Parathyroid adenoma (tissue), 2 donors: ENCODE results near the gene RGN.
"Not testable (repeated sequence)": the region's sequence is repeated elsewhere in the genome, so short reads cannot be mapped to it uniquely, and the experiment has no call there.

Source experiments
- H2AFZ ChIP-seq: fragments of 300-600 bp; sonication (generic); one replicate; pipeline ENCODE4 v1.7.0; 2017; ENCODE audit warnings: antibody characterized with exemption, mild to moderate bottlenecking
- H3K27ac ChIP-seq: fragments of 300-600 bp; sonication (generic); one replicate; pipeline ENCODE4 v1.7.0; 2017
- H3K27me3 ChIP-seq: fragments of 300-600 bp; sonication (generic); one replicate; pipeline ENCODE4 v1.7.0; 2017; ENCODE audit warnings: low read length; ENCODE audit not compliant: control insufficient read depth, insufficient read depth
- H3K36me3 ChIP-seq: fragments of 300-600 bp; sonication (generic); one replicate; pipeline ENCODE4 v1.7.0; 2017; ENCODE audit warnings: low read length; ENCODE audit not compliant: control insufficient read depth, insufficient read depth
- H3K4me1 ChIP-seq: fragments of 300-600 bp; sonication (generic); one replicate; pipeline ENCODE4 v1.7.0; 2017; ENCODE audit warnings: control low read depth
- H3K4me2 ChIP-seq: fragments of 300-600 bp; sonication (generic); one replicate; pipeline ENCODE4 v1.7.0; 2017; ENCODE audit warnings: low read length
- H3K4me3 ChIP-seq: fragments of 300-600 bp; sonication (generic); one replicate; pipeline ENCODE4 v1.7.0; 2017; ENCODE audit warnings: low read depth, low read length
- H3K79me2 ChIP-seq: fragments of 300-600 bp; sonication (generic); one replicate; pipeline ENCODE4 v1.7.0; 2017; ENCODE audit warnings: control low read depth
- H3K9ac ChIP-seq: fragments of 300-600 bp; sonication (generic); one replicate; pipeline ENCODE4 v1.7.0; 2017; ENCODE audit warnings: mild to moderate bottlenecking
- H3K9me3 ChIP-seq: fragments of 300-600 bp; sonication (generic); one replicate; pipeline ENCODE4 v1.7.0; 2017; ENCODE audit warnings: low read length; ENCODE audit not compliant: control insufficient read depth
- TF ChIP-seq, protein P1 (sequence below): fragments of 300-600 bp; sonication (generic); IDR thresholded peaks from one replicate; pipeline ENCODE4 v1.7.0; 2017; ENCODE audit warnings: antibody characterized with exemption, mild to moderate bottlenecking
- donor health status: primary hyperparathyroidism.

The RGN gene

DNA sequence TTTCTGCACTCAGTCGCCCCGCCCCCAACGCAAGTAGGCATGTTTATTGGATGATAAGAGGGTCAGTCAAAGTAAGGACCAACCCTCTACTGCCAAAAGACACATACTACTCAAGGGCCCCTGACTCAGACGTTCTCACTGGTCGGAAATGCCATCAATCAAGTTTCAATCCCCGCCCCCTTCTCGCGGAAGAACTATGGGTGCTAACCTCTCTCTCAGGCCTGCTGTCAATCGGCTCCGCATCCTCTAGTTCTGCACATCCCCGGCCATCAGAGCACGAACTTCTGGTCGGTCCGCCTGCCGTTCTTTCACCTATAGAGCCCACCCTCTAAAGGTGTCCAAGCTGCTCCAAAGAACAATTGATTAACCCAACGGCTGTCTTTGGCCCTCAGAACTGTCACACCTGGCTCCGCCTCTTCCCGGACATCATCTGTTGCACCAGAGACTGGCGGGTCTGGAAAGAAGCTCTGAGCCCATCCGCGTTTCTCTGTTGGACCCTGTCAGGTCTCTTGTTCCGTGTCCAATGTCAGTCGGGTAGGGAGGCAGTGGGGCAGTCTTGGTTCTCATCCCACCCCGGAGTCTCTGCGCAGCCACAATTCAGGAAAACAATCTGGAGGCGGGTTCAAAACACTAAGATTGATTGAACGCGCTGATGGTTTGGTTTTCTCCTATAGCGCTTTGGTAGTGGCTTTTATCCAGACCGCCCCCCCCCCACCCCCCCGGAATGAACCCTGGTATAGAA, 51.1 kb downstream of the RGN start:
- H3K9ac ChIP-seq, result no peak overlapping the region
- H3K27ac ChIP-seq, result peak overlapping the region; percentile 91
- TF ChIP-seq, protein P1, sequence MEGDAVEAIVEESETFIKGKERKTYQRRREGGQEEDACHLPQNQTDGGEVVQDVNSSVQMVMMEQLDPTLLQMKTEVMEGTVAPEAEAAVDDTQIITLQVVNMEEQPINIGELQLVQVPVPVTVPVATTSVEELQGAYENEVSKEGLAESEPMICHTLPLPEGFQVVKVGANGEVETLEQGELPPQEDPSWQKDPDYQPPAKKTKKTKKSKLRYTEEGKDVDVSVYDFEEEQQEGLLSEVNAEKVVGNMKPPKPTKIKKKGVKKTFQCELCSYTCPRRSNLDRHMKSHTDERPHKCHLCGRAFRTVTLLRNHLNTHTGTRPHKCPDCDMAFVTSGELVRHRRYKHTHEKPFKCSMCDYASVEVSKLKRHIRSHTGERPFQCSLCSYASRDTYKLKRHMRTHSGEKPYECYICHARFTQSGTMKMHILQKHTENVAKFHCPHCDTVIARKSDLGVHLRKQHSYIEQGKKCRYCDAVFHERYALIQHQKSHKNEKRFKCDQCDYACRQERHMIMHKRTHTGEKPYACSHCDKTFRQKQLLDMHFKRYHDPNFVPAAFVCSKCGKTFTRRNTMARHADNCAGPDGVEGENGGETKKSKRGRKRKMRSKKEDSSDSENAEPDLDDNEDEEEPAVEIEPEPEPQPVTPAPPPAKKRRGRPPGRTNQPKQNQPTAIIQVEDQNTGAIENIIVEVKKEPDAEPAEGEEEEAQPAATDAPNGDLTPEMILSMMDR, result no peak
- no peaks in the 10 kb centered on the region for H3K79me2 ChIP-seq
- H3K4me1 ChIP-seq, result no peaks in the 10 kb centered on the region
- H3K27me3 ChIP-seq, result no peaks in the 10 kb centered on the region
- peak overlapping the region; percentile 60 for H3K4me2 ChIP-seq
- H2AFZ ChIP-seq, result peak overlapping the region; percentile 90
- H3K36me3 ChIP-seq, result no peaks in the 10 kb centered on the region
- H3K4me3 ChIP-seq, result peak overlapping the region; percentile 63
- H3K9me3 ChIP-seq, result no peaks in the 10 kb centered on the region

DNA sequence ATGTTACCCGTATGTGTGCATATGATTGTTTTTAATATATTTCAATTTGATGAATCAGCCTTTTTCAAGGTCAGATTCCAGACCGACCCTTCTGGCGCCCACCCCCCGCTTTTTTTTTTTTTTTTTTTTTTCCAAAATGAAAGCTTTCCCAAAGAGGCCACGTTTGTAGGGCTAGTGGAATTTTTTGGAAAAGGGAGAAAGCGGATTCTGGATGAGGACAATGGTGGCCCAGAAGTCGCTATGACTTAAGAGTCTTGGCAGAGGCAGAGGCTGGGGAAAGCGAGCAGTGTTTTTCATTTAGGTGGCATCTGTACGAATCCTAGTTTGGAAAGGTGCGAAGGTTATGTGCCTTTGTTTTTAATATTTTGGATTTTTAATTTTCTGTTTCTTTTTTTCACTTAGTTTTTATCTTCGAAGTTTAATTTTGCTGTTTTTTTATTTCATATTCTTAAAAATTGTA, 51.7 kb downstream of the RGN start:
- TF ChIP-seq, protein P1, result no peak
- H3K4me3 ChIP-seq, result peak overlapping the region; percentile 63
- no peaks in the 10 kb centered on the region for H3K79me2 ChIP-seq
- no peaks in the 10 kb centered on the region for H3K27me3 ChIP-seq
- H3K27ac ChIP-seq, result no peak overlapping the region
- H3K9me3 ChIP-seq, result no peaks in the 10 kb centered on the region
- H3K4me1 ChIP-seq, result no peaks in the 10 kb centered on the region
- peak overlapping the region; percentile 55 for H3K4me2 ChIP-seq
- H2AFZ ChIP-seq, result no peak overlapping the region
- H3K9ac ChIP-seq, result no peak overlapping the region
- H3K36me3 ChIP-seq, result no peaks in the 10 kb centered on the region

DNA sequence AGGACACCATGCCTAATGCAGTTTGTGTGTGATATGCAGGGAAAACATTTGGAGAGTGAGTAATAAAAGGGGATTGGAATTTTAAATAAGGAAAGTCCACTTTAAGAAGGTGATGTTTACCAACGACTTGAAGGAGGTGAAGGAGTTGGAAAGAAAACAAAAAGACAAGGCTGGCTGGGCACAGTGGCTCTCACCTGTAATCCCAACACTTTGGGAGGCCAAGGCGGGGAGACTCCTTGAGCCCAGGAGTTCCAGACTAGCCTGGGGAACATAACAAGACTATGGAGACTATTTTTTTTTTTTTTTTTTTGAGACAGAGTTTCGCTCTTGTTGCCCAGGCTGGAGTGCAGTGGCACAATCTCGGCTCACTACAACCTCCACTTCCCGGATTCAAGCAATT, 55.2 kb downstream of the RGN start:
- Histone ChIP-seq H3K9me3 (no peaks in the 10 kb centered on the region), H3K27ac (no peak overlapping the region), H3K27me3 (no peaks in the 10 kb centered on the region), H3K4me2 (no peak overlapping the region), H3K9ac (no peak overlapping the region), H3K36me3 (no peaks in the 10 kb centered on the region), H3K4me3 (no peak overlapping the region), H3K79me2 (no peaks in the 10 kb centered on the region), H2AFZ (no peak overlapping the region), H3K4me1 (no peaks in the 10 kb centered on the region)
- TF ChIP-seq, protein P1, result no peak

DNA sequence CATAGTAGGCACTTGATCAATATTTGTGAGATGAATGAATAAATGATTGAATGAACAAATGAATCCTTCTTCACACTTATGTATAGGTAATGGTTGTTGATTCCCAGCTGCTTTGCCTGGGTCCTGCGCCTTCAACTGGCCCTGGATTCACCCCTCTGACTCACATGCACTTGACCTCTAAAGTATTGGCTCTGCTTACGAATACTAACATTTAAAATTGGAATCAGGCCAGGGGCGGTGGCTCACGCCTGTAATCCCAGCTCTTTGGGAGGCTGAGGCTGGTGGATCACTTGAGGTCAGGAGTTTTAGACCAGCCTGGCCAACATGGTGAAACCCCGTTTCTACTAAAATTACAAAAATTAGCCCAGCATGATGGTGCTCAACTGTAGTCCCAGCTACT, 57.4 kb downstream of the RGN start:
- H3K9ac ChIP-seq, H3K4me1 ChIP-seq, H3K36me3 ChIP-seq, H3K27me3 ChIP-seq, H2AFZ ChIP-seq, H3K79me2 ChIP-seq, H3K9me3 ChIP-seq, H3K27ac ChIP-seq, H3K4me2 ChIP-seq, H3K4me3 ChIP-seq: not testable (repeated sequence)

DNA sequence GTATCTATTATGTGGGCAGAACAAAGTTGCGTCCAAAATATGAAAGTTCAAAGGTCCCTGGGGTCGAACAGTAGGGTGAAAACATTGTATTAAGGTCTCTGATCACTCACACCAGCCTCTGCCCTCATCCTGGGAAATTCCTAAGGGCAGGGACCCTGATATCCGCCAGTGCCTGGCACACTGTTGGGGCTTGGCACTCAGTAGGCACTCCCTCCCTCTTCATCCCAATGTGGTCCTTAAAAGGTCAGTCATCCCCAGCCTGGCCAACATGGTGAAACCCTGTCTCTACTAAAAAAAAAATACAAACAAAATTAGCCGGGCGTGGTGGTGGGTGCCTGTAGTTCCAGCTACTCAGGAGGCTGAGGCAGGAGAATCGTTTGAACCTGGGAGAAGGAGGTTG, 59.9 kb downstream of the RGN start:
- TF ChIP-seq, protein P1, result no peak
- no peak overlapping the region for H3K9ac ChIP-seq
- H3K4me2 ChIP-seq, result no peak overlapping the region
- no peaks in the 10 kb centered on the region for H3K79me2 ChIP-seq
- no peaks in the 10 kb centered on the region for H3K36me3 ChIP-seq
- no peaks in the 10 kb centered on the region for H3K4me1 ChIP-seq
- H3K27ac ChIP-seq, result no peak overlapping the region
- no peaks in the 10 kb centered on the region for H3K9me3 ChIP-seq
- no peaks in the 10 kb centered on the region for H3K27me3 ChIP-seq
- no peak overlapping the region for H3K4me3 ChIP-seq
- no peak overlapping the region for H2AFZ ChIP-seq
